Measurements from ENCODE around the gene ZNRF3. TPM values are rescaled to one million over a fixed set of nuclear protein-coding genes. Genes with fewer than 3 reads are reported as not detected.
A peak's percentile ranks its signal among the peaks of the same experiment; 100 is the strongest.

The ZNRF3 gene
- total and polyA plus RNA-seq, 2 donors: 1.1 to 1.3 TPM

GRCh38 chr22:29018293-29019189 lies 135.2 kb downstream of the ZNRF3 start:
- H3K27me3 ChIP-seq (ENCODE audit: control insufficient read depth in 2 of 2, insufficient read depth in 1 of 2, low read length in 1 of 2): peaks cover 0 to 24% of the 10 kb centered on the region in 2 donors
- no peak for DNase-seq (ENCODE audit: low read depth in 6 of 9, low spot score in 9 of 9)
- H3K4me1 ChIP-seq (ENCODE audit: control insufficient read depth in 2 of 2, insufficient read depth in 2 of 2, low read length in 2 of 2): peaks cover 6 to 16% of the 10 kb centered on the region in 2 donors
- 99% methylated on average over 4 of the region's 4 CpGs for WGBS
- H3K4me3 ChIP-seq (ENCODE audit: low read length in 2 of 2): no peak overlapping the region
- no peaks in the 10 kb centered on the region for H3K9me3 ChIP-seq (ENCODE audit: control insufficient read depth in 2 of 2, insufficient read depth in 1 of 2, low read length in 1 of 2)
- H3K36me3 ChIP-seq (ENCODE audit: control insufficient read depth in 2 of 2, insufficient read depth in 2 of 2, low read length in 1 of 2): no peaks in the 10 kb centered on the region
- H3K27ac ChIP-seq (ENCODE audit: low read depth in 1 of 2, low read length in 1 of 2): no peak overlapping the region

DNA sequence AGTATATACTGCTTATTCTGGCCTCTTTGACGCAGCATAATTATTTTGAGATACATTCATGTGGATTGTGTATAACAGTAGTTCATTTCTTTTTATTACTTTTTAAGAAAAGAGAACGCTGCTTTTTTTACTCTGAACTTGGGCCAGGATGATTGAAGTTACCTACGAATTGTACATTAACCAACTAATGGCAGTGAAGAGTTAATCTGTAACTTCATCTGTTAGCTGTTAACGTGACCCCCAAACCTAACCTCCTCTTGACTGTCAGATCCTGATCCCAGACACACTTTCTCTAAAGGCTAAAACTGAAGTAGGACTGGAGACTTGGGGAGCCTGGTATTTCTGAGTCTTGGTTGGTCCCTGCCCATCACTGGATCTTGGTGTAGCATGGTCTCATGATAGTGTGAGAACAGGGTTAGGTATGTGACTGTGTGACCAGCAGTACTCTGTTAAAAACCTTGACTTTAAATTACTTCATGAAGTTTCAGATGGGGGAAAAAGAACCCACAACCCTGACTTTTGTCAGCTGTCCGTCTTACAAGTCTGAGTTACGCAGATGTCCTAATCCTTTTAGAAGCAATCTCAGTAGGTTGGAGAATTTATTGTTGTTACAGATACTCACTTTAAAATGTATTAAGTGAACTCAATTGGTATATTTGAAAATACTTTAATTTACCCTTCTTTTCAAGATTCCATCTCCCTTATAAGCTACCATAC lies 138.9 kb downstream of the ZNRF3 start:
- peaks cover 0 to 3% of the 10 kb centered on the region in 2 donors for H3K4me1 ChIP-seq (ENCODE audit: control insufficient read depth in 2 of 2, insufficient read depth in 2 of 2, low read length in 2 of 2)
- no peak for DNase-seq (ENCODE audit: low read depth in 6 of 9, low spot score in 9 of 9)
- no peak overlapping the region for H3K4me3 ChIP-seq (ENCODE audit: low read length in 2 of 2)
- peaks cover 2 to 26% of the 10 kb centered on the region in 2 donors for H3K27me3 ChIP-seq (ENCODE audit: control insufficient read depth in 2 of 2, insufficient read depth in 1 of 2, low read length in 1 of 2)
- H3K36me3 ChIP-seq (ENCODE audit: control insufficient read depth in 2 of 2, insufficient read depth in 2 of 2, low read length in 1 of 2): no peaks in the 10 kb centered on the region
- WGBS: 96% methylated on average over 6 of the region's 6 CpGs
- no peak overlapping the region for H3K27ac ChIP-seq (ENCODE audit: low read depth in 1 of 2, low read length in 1 of 2)
- H3K9me3 ChIP-seq (ENCODE audit: control insufficient read depth in 2 of 2, insufficient read depth in 1 of 2, low read length in 1 of 2): no peaks in the 10 kb centered on the region

GRCh38 chr22:29023172-29023796 lies 139.9 kb downstream of the ZNRF3 start:
- peaks cover 4 to 26% of the 10 kb centered on the region in 2 donors for H3K27me3 ChIP-seq (ENCODE audit: control insufficient read depth in 2 of 2, insufficient read depth in 1 of 2, low read length in 1 of 2)
- no peak for DNase-seq (ENCODE audit: low read depth in 6 of 9, low spot score in 9 of 9)
- H3K4me3 ChIP-seq (ENCODE audit: low read length in 2 of 2): no peak overlapping the region
- 90% methylated on average over 3 of the region's 3 CpGs for WGBS
- peaks cover 0 to under 1% of the 10 kb centered on the region in 2 donors for H3K4me1 ChIP-seq (ENCODE audit: control insufficient read depth in 2 of 2, insufficient read depth in 2 of 2, low read length in 2 of 2)
- H3K27ac ChIP-seq (ENCODE audit: low read depth in 1 of 2, low read length in 1 of 2): no peak overlapping the region
- H3K36me3 ChIP-seq (ENCODE audit: control insufficient read depth in 2 of 2, insufficient read depth in 2 of 2, low read length in 1 of 2): no peaks in the 10 kb centered on the region
- H3K9me3 ChIP-seq (ENCODE audit: control insufficient read depth in 2 of 2, insufficient read depth in 1 of 2, low read length in 1 of 2): no peaks in the 10 kb centered on the region

DNA sequence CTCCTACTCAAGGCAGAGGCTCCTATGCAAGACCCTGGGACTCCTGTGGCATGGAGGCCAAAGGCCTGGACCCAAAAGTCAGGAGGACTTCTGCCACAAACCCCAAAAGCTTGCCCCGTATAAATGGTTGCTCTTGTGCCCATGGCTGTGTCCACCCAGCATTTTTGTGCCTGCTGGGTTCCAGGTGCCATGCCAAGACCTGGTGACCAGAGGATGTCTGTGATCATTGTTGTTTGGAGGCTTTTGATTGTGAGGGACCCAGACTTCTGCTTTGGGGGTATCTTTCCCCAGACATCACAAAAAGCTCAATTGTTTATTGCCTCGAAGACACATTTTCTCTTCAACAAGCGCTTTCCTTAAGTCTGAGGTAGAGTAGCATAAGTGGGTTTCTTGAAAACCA lies 143.2 kb downstream of the ZNRF3 start:
- H3K27ac ChIP-seq (ENCODE audit: low read depth in 1 of 2, low read length in 1 of 2): no peak overlapping the region
- peaks cover 29 to 51% of the 10 kb centered on the region in 2 donors for H3K27me3 ChIP-seq (ENCODE audit: control insufficient read depth in 2 of 2, insufficient read depth in 1 of 2, low read length in 1 of 2)
- WGBS: 99% methylated on average over 3 of the region's 3 CpGs

DNA sequence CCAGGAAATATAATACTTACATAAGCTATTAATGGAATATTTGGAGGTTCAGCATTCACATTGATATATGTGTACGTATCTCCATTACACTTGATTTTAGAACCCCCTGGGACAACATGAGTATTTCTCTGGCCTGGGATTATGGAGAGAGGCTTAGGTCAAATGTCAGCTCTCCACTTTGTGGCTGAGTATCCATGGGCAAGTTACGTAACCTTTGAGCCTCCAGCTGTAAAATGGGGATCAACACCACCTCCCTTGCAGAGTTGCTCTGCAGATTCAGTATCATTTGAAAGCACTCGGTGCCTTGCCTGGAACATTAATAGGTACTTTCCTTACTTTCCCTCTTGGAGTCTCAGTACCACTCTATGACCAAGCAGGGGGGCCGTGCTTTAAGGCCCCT lies 145.1 kb downstream of the ZNRF3 start:
- Histone ChIP-seq H3K36me3 (ENCODE audit: control insufficient read depth in 2 of 2, insufficient read depth in 2 of 2, low read length in 1 of 2) (no peaks in the 10 kb centered on the region), H3K9me3 (ENCODE audit: control insufficient read depth in 2 of 2, insufficient read depth in 1 of 2, low read length in 1 of 2) (no peaks in the 10 kb centered on the region), H3K4me1 (ENCODE audit: control insufficient read depth in 2 of 2, insufficient read depth in 2 of 2, low read length in 2 of 2) (peaks cover 0 to 17% of the 10 kb centered on the region in 2 donors), H3K4me3 (ENCODE audit: low read length in 2 of 2) (no peak overlapping the region), H3K27ac (ENCODE audit: low read depth in 1 of 2, low read length in 1 of 2) (no peak overlapping the region), H3K27me3 (ENCODE audit: control insufficient read depth in 2 of 2, insufficient read depth in 1 of 2, low read length in 1 of 2) (peaks cover 34 to 65% of the 10 kb centered on the region in 2 donors)
- WGBS: 95% methylated on average over 4 of the region's 4 CpGs
- no peak for DNase-seq (ENCODE audit: low read depth in 6 of 9, low spot score in 9 of 9)

More for the DNA sequence above, 143.2 kb downstream of the ZNRF3 start:
- Histone ChIP-seq H3K4me1 (ENCODE audit: control insufficient read depth in 2 of 2, insufficient read depth in 2 of 2, low read length in 2 of 2) (peaks cover 0 to 12% of the 10 kb centered on the region in 2 donors), H3K9me3 (ENCODE audit: control insufficient read depth in 2 of 2, insufficient read depth in 1 of 2, low read length in 1 of 2) (no peaks in the 10 kb centered on the region), H3K4me3 (ENCODE audit: low read length in 2 of 2) (no peak overlapping the region), H3K36me3 (ENCODE audit: control insufficient read depth in 2 of 2, insufficient read depth in 2 of 2, low read length in 1 of 2) (no peaks in the 10 kb centered on the region)
- DNase-seq (ENCODE audit: low read depth in 6 of 9, low spot score in 9 of 9): no peak

GRCh38 chr22:29029202-29030000 lies 146.0 kb downstream of the ZNRF3 start:
- H3K4me1 ChIP-seq (ENCODE audit: control insufficient read depth in 2 of 2, insufficient read depth in 2 of 2, low read length in 2 of 2): peaks cover 0 to 17% of the 10 kb centered on the region in 2 donors
- no peak overlapping the region for H3K27ac ChIP-seq (ENCODE audit: low read depth in 1 of 2, low read length in 1 of 2)
- no peak overlapping the region for H3K4me3 ChIP-seq (ENCODE audit: low read length in 2 of 2)
- peaks cover 39 to 66% of the 10 kb centered on the region in 2 donors for H3K27me3 ChIP-seq (ENCODE audit: control insufficient read depth in 2 of 2, insufficient read depth in 1 of 2, low read length in 1 of 2)
- WGBS: 96% methylated on average over 9 of the region's 9 CpGs
- H3K9me3 ChIP-seq (ENCODE audit: control insufficient read depth in 2 of 2, insufficient read depth in 1 of 2, low read length in 1 of 2): no peaks in the 10 kb centered on the region
- no peak for DNase-seq (ENCODE audit: low read depth in 6 of 9, low spot score in 9 of 9)
- H3K36me3 ChIP-seq (ENCODE audit: control insufficient read depth in 2 of 2, insufficient read depth in 2 of 2, low read length in 1 of 2): no peaks in the 10 kb centered on the region

- no peaks in the 10 kb centered on the region for H3K36me3 ChIP-seq (ENCODE audit: control insufficient read depth in 2 of 2, insufficient read depth in 2 of 2, low read length in 1 of 2)
- H3K27ac ChIP-seq (ENCODE audit: low read depth in 1 of 2, low read length in 1 of 2): no peak overlapping the region
- peak overlapping the region in 1 of 2 donors; percentile 21 for H3K4me3 ChIP-seq (ENCODE audit: low read length in 2 of 2)
- WGBS: 11% methylated on average over 20 of the region's 20 CpGs
- no peaks in the 10 kb centered on the region for H3K9me3 ChIP-seq (ENCODE audit: control insufficient read depth in 2 of 2, insufficient read depth in 1 of 2, low read length in 1 of 2)
- H3K4me1 ChIP-seq (ENCODE audit: control insufficient read depth in 2 of 2, insufficient read depth in 2 of 2, low read length in 2 of 2): peaks cover 0 to 17% of the 10 kb centered on the region in 2 donors
- H3K27me3 ChIP-seq (ENCODE audit: control insufficient read depth in 2 of 2, insufficient read depth in 1 of 2, low read length in 1 of 2): peaks cover 39 to 66% of the 10 kb centered on the region in 2 donors
- peak in 1 of 9 donors; percentile 15 for DNase-seq (ENCODE audit: low read depth in 6 of 9, low spot score in 9 of 9)
Observed at GRCh38 chr22:29030016-29030617, 146.7 kb downstream of the ZNRF3 start.

- H3K4me3 ChIP-seq (ENCODE audit: low read length in 2 of 2): peak overlapping the region in 1 of 2 donors; percentile 21
- H3K36me3 ChIP-seq (ENCODE audit: control insufficient read depth in 2 of 2, insufficient read depth in 2 of 2, low read length in 1 of 2): no peaks in the 10 kb centered on the region
- H3K9me3 ChIP-seq (ENCODE audit: control insufficient read depth in 2 of 2, insufficient read depth in 1 of 2, low read length in 1 of 2): no peaks in the 10 kb centered on the region
- H3K27ac ChIP-seq (ENCODE audit: low read depth in 1 of 2, low read length in 1 of 2): no peak overlapping the region
- peaks cover 38 to 60% of the 10 kb centered on the region in 2 donors for H3K27me3 ChIP-seq (ENCODE audit: control insufficient read depth in 2 of 2, insufficient read depth in 1 of 2, low read length in 1 of 2)
- DNase-seq (ENCODE audit: low read depth in 6 of 9, low spot score in 9 of 9): peak in 1 of 9 donors; percentile 17
- H3K4me1 ChIP-seq (ENCODE audit: control insufficient read depth in 2 of 2, insufficient read depth in 2 of 2, low read length in 2 of 2): peaks cover 0 to 17% of the 10 kb centered on the region in 2 donors
- 2% methylated on average over 32 of the region's 32 CpGs for WGBS
Observed at GRCh38 chr22:29030618-29031226, 147.3 kb downstream of the ZNRF3 start.

Data from thymus (tissue), 11 donors.